HUES6 (cell line): Measurements from ENCODE around the gene MINK1.

Experiments used
- H3K27ac ChIP-seq: 2 replicates; pipeline ENCODE4 v1.7.0; 2013; ENCODE audit warnings: low read depth, mild to moderate bottlenecking, low read length, inconsistent platforms
- H3K27me3 ChIP-seq: 2 replicates; pipeline ENCODE4 v1.6.1; 2013; ENCODE audit warnings: low read length; ENCODE audit not compliant: control insufficient read depth, insufficient read depth
- H3K36me3 ChIP-seq: 2 replicates; pipeline ENCODE4 v1.6.1; 2013; ENCODE audit warnings: low read length; ENCODE audit not compliant: control insufficient read depth, insufficient read depth
- H3K4me1 ChIP-seq: 2 replicates; pipeline ENCODE4 v1.6.1; 2013; ENCODE audit warnings: low read length; ENCODE audit not compliant: control insufficient read depth, insufficient read depth
- H3K4me3 ChIP-seq: 2 replicates; pipeline ENCODE4 v1.5.1; 2013; ENCODE audit warnings: low read depth, low read length
- H3K9ac ChIP-seq: one replicate; pipeline ENCODE4 v1.6.1; 2013; ENCODE audit warnings: mild to moderate bottlenecking, low read length
- H3K9me3 ChIP-seq: 2 replicates; pipeline ENCODE4 v1.6.1; 2013; ENCODE audit warnings: low read depth, low read length; ENCODE audit not compliant: control insufficient read depth, insufficient read depth

The MINK1 gene

DNA sequence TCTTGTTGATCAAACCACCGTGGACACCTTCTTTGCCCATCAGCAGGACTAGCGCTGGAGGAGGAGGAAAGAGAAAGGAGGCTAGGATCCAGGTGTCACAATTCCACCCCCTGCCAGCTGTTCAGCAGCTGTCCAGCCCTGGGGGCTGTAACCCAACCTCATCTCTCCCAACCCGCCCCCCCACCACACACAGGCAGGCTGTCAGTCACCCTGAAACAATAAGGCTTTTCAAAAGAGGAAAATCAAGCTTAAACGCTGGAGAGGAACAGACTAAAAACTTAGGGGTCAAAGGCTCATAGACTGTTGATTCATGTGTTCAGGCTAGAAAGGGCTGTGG is 112.8 kb downstream of the MINK1 start:
- peak overlapping the region; percentile 4; the same call in 1 of the 2 replicates for H3K27ac ChIP-seq
- no peaks in the 10 kb centered on the region for H3K27me3 ChIP-seq
- peaks cover 59% of the 10 kb centered on the region for H3K36me3 ChIP-seq
- H3K9me3 ChIP-seq, result no peaks in the 10 kb centered on the region
- peaks cover 34% of the 10 kb centered on the region for H3K4me1 ChIP-seq
- peak overlapping the region; percentile 80 for H3K9ac ChIP-seq
- H3K4me3 ChIP-seq, result peak overlapping the region; percentile 95

DNA sequence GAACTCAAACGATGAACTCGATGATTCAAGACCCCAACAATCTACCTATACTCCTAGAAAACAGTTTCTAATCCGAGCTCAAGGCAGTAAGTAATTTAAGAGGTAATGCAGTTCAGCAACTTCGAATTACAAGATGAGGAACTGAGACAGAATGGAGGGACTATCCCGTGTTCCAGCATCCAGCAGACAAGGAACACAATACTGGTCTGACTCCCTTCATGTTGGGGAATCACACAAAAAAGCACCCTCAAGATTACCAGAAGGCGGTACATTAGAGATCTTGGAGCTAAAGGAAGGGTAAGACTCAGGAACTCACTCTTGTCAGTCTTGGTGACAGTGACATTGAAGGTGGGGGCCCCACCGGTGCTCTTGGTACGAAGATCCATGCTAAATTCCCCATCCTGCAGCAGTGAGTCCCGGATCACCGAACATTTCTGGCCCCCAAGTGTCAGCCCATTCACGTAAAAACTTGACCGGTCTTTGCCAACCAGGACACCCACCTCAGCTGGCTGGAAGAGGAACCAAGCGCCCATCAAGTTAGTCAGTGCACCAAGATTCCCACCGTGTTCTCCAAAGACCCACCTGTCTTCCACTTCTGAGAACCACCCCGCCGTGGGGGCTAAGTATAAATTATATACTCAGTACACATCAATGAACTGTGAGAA is 113.3 kb downstream of the MINK1 start:
- peaks cover 37% of the 10 kb centered on the region for H3K4me1 ChIP-seq
- H3K36me3 ChIP-seq, result peaks cover 59% of the 10 kb centered on the region

DNA sequence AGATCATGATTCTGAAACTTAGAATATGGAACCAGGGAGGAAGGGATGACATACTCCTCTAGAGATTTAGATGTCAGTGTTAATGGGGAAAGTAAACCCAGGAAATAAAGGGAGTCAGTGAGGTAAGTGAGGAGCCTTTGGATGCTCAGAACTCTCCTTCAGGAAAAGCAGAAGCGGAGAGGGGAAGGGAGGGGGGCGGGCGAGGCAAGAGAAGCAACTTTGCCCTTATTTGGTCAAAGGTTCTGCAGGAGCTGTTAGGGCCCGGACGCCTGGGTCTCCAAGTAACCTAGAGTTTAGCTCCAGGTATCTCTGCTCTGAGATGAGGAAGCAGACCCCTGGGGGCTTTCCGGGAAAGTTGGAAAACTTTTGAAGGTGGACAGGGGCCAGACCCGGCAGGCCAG is 113.9 kb downstream of the MINK1 start:
- Histone ChIP-seq H3K27ac (peak overlapping the region; percentile 30; the same call in 1 of the 2 replicates), H3K27me3 (no peaks in the 10 kb centered on the region), H3K9me3 (no peaks in the 10 kb centered on the region), H3K4me1 (peaks cover 42% of the 10 kb centered on the region), H3K9ac (peak overlapping the region; percentile 80), H3K36me3 (peaks cover 58% of the 10 kb centered on the region), H3K4me3 (peak overlapping the region; percentile 95)

More for the DNA sequence above, 113.3 kb downstream of the MINK1 start:
- Histone ChIP-seq H3K9ac (peak overlapping the region; percentile 80), H3K27ac (peak overlapping the region; percentile 30; the same call in 1 of the 2 replicates), H3K4me3 (peak overlapping the region; percentile 95), H3K27me3 (no peaks in the 10 kb centered on the region), H3K9me3 (no peaks in the 10 kb centered on the region)
